ENCODE measurements around the gene UGT3A2.

The UGT3A2 gene

GRCh38 chr5:36049949-36050348, 16.7 kb downstream of the UGT3A2 start:
- no peaks in the 10 kb centered on the region for H3K27me3 ChIP-seq (ENCODE audit: insufficient read depth, low read depth, severe bottlenecking)
- DNase-seq, result no peak
- no peak overlapping the region for H3K4me3 ChIP-seq (ENCODE audit: low read depth, low read length)
- no peak overlapping the region for H3K27ac ChIP-seq
- TF ChIP-seq CTCF (IDR thresholded peaks at IDR 0.05; ENCODE audit: low read depth, low read length), result no peak
- no peaks in the 10 kb centered on the region for H3K9me3 ChIP-seq (ENCODE audit: severe bottlenecking)
- no peaks in the 10 kb centered on the region for H3K36me3 ChIP-seq

GRCh38 chr5:36047384-36048160, 19.1 kb downstream of the UGT3A2 start:
- Histone ChIP-seq H3K27ac (no peak overlapping the region), H3K9me3 (ENCODE audit: severe bottlenecking) (no peaks in the 10 kb centered on the region), H3K4me3 (ENCODE audit: low read depth, low read length) (no peak overlapping the region), H3K27me3 (ENCODE audit: insufficient read depth, low read depth, severe bottlenecking) (no peaks in the 10 kb centered on the region), H3K36me3 (no peaks in the 10 kb centered on the region)
- DNase-seq, result no peak
- TF ChIP-seq CTCF (IDR thresholded peaks at IDR 0.05; ENCODE audit: low read depth, low read length), result no peak

- no peak overlapping the region for H3K27ac ChIP-seq
- H3K9me3 ChIP-seq (ENCODE audit: severe bottlenecking), result no peaks in the 10 kb centered on the region
- DNase-seq, result no peak
- H3K36me3 ChIP-seq, result no peaks in the 10 kb centered on the region
- TF ChIP-seq CTCF (IDR thresholded peaks at IDR 0.05; ENCODE audit: low read depth, low read length), result no peak
- H3K27me3 ChIP-seq (ENCODE audit: insufficient read depth, low read depth, severe bottlenecking), result no peaks in the 10 kb centered on the region
- H3K4me3 ChIP-seq (ENCODE audit: low read depth, low read length), result no peak overlapping the region
Measured at GRCh38 chr5:36045895-36046294, 20.8 kb downstream of the UGT3A2 start.

- DNase-seq, result peak; percentile 59
Measured at GRCh38 chr5:36041537-36041845, 25.2 kb downstream of the UGT3A2 start.

GRCh38 chr5:36040651-36041536, 25.8 kb downstream of the UGT3A2 start:
- peak; percentile 25 for DNase-seq
- Histone ChIP-seq H3K27ac (no peak overlapping the region), H3K36me3 (no peaks in the 10 kb centered on the region), H3K27me3 (ENCODE audit: insufficient read depth, low read depth, severe bottlenecking) (no peaks in the 10 kb centered on the region), H3K4me3 (ENCODE audit: low read depth, low read length) (no peak overlapping the region), H3K9me3 (ENCODE audit: severe bottlenecking) (no peaks in the 10 kb centered on the region)
- no peak for TF ChIP-seq CTCF (IDR thresholded peaks at IDR 0.05; ENCODE audit: low read depth, low read length)

More at GRCh38 chr5:36041537-36041845, 25.2 kb downstream of the UGT3A2 start:
- H3K27me3 ChIP-seq (ENCODE audit: insufficient read depth, low read depth, severe bottlenecking), result no peaks in the 10 kb centered on the region
- peak; percentile 78 for TF ChIP-seq CTCF (IDR thresholded peaks at IDR 0.05; ENCODE audit: low read depth, low read length)
- no peaks in the 10 kb centered on the region for H3K36me3 ChIP-seq
- no peak overlapping the region for H3K4me3 ChIP-seq (ENCODE audit: low read depth, low read length)
- H3K9me3 ChIP-seq (ENCODE audit: severe bottlenecking), result no peaks in the 10 kb centered on the region
- H3K27ac ChIP-seq, result no peak overlapping the region
